Stimulated activated CD8-positive, alpha-beta memory T cell treated with anti-CD3 and anti-CD28 coated beads, Interleukin-12 subunit alpha, Interleukin-12 subunit beta, amount 100 ng/mL, for 24 hours (primary cell): ENCODE measurements around the gene IL2RA.
"Not testable (repeated sequence)": the region's sequence is repeated elsewhere in the genome, so short reads cannot be mapped to it uniquely, and the experiment has no call there.

ENCODE experiments used
- DNase-seq: peaks from one replicate; pipeline ENCODE4 v3.0.0-alpha.2; 2020; ENCODE audit errors: extremely low read depth

IL2RA gene

DNA sequence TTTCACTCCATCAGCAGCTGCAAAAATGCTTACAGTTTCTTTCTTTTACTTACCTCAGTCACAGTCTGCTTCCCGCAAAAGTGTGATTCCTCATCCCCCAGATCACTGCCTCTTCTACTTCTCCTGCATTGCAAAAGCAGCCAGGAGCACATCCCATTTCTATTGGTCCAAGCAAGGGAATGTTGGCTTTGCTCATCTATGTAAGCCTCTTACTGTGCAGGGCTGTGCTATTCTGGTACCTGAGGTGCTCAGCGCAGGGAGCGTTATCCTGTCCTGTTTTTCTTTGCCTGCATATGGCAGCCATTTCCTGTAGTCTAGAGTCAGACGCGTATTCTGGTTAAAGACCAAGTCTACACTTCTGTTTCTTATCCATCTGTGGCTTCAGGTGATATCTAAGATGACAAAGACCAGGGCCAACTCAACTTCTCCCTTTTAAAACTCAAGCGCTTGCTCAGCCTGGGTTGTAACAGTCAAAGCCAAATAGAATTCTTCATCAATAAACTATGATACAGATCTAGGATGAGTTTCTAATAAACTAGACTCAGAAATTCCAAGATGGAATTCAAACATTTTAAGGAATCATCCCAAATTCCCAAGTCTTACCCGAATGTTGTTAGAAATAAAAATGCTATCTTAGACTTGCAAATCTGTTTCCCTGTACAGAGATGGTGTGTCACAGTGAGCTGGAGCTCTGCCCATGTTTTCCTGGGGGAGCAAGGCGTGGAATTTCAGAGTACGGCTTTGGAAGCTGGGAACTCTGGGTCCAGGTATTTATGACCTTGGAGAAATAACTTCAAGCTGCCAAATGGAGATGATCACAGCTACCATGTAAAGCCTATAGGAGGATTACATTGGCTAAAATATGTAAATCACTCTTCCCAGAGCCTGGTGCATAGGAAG lies 20.6 kb upstream of the IL2RA start:
- no peak for DNase-seq

DNA sequence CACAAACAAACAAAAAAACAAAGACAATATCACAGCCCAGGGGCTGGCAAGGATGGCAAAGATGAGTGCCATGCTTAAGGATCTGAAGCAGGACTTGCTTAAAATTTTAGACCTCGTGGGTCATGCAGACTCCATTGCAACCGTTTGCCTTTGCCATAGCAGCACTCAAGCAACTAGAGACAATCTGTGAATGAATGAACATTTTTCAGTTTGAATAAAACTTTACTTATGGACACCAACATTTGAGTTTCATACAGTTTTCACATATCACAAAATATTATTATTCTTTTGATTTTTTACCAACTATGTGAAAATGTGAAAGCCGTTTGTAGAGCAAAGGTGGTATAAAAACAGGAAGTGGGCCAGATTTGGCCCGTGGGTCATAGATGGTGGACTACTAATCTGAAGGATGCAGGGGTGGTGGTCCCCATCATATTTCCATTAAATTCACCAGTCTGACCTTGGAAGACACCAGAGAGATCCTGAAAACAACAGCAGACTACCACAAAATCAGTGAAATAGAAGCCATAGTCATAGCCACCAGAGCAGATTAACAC lies 18.3 kb upstream of the IL2RA start:
- DNase-seq, result no peak

DNA sequence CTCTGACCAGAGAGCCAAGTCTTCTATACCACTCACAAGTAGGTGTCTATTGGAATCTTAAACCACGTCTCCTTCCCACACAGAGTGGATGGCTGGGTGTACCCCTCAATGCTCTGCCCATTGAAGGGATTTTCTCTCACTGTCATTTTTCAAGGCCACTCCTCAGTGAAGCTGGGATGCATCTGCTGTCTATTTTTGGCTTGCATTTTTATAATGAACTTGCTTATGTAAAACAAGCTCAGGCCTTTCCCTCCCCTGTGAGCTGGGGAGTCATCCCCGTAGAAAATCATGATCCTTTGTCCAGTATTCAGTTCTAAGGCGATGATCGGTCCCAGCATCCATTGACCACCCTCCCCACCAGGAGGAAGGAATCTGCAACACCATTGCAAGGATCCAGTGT lies 16.9 kb upstream of the IL2RA start:
- no peak for DNase-seq

DNA sequence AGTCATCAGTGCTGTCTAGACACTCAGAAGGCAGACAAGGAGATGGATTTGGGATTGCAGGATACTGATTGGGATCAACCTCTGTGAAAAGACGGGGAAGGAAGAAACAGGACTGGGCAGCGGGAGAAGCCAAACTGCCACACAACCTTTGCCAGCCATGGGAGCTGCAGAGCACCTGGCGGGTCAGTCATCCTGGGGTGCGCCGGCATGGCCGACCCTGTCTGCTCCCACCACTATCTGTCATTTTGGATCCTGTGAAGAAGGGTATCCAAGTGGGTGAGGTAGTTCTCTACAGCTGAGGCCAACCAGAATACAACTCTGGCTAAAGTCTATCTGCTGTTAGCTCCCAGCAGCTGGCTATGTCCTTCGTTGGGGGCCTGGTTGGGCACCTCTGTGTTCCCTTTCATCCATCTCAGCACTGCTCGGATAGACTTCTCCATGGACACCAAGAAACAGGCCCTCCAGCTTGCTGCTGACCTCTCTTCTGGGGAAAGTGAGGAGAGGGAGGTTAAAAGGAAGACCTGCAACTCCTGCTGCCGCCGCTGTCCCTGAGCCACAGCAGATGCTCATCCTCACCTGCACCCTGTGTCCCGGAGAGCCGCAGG lies 15.0 kb upstream of the IL2RA start:
- no peak for DNase-seq

DNA sequence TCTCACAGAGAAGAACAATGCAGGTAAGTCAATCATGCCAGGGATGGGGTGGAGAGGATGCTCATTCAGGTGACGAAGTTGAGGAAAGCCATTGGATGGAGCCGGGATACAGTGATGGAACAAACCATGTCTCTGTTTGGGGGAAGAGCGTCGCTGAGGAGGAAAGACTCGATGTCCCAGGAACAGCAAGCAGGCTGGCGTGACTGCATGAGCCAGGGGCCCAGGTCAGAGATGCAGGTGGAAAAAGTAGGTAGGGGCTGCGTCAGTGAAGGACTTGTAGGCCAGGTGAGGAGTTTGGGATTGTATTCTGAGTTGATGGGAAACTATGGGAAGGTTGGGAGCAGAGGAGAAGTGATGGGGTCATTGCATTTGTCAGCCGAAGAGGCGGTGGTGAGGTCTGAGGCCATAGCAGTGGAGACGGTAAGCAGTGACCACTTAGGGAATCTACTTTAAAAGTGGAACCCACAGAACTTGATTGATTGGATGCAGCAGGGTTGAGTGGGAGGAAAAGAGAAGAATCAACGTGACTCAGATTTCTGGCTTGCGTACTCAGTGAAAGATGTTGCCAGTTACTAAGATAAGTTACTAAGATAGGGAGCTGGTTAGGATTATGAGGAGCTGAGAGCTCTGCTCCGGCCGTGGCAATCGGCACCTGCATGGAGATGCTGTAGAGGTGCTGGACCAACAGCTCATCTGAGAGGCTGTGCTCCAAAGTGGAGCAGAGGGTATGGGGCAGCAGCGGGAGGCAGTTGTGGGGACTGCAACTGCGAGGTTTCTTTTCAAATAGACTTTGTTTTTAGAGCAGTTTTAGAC lies 12.5 kb upstream of the IL2RA start:
- no peak for DNase-seq

DNA sequence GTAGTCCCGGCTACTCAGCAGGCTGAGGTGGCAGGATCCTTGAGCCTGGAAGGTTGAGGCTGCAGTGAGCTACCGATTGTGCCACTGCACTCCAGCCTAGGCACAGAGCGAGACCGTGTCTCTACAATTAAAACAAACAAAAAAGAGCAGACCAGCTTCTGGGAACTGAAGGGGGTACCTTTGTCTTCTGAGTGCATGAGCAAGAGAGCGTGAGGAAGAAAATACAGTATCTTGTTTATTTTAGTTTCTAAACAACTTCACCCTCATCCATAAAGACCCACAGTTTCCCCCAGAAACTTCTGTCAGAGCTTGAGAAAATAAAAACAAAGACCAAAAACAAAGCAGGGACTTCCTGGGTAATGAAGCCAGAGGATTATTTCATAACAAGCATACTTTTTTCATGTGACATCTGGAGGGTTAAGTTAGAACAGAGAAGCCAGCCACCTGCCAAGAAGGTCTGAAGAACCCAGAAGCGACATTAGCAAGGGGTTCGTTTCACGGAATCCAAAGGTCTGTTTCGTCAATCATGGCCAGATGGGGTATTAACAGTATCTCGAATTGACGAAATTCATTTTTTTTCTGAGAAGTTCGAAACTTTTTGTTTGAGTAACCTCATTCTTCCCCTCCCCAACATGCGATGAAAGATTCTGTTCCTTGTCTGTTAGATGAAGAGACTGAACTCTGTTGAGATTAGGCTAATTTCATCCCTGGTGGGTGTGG lies 10.2 kb upstream of the IL2RA start:
- DNase-seq, result no peak

DNA sequence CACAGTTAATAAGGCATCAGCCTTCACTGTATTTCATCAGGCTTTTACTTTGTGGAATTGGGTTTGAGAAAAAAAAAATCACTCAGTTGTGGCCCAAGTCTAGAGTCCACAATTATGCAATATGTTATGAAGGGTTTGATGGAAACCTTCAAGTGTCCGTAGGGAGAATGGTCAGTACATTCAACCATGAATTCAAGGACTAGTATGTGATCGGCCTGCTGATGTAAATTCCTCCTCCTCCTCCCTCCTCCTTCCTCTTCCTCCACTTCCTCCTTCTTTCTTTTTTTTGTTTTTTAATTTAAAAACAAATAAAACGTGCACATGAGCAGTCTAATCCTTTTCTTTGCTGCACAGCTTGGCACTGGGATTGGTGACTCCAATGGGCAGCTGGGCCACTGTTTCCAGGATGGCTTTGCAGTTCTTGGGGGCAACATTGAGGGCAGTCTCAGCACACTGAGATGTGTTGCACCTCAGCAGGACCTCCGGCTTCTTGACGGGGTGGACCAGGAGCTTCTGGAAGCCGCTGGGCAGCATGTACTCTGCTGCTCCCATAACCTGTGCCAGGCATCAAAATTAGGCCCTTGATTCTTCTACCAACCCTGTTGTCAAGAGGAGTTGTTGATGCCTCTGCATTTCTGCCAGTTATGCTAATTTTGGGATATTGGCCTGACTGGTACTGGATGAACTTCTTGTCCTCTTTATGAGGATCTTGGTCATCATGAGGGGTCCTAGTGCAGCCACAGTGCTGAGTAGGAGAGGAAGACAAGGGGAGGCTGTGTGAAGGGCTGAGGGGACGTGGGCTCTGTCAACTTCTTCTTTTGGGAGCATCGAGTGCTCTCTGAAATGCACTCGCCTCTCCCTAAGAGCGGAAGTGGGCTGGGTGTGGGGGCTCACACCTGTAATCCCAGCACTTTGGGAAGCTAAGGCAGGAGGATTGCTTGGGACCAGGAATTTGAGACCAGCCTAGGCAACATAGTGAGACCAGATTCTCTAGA lies 9.3 kb upstream of the IL2RA start:
- no peak for DNase-seq

DNA sequence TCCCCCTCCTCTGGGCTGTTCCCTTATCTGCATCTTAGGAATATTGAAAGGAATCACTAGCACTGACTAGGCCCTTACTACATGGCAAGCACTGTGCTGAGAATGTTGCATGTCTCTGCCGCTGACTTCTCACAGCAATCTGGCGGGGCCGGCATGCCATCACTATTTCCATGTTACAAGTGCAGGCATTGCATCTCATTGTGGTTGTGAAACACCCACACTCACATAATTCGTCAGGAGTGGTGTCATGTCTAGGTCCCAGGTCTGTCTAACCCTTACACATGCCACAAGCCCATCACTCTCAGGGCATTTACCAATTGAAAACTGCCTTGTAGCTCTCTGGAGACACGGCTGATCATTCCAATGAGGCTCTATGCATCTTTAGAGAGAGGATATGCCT lies 8.5 kb upstream of the IL2RA start:
- no peak for DNase-seq

DNA sequence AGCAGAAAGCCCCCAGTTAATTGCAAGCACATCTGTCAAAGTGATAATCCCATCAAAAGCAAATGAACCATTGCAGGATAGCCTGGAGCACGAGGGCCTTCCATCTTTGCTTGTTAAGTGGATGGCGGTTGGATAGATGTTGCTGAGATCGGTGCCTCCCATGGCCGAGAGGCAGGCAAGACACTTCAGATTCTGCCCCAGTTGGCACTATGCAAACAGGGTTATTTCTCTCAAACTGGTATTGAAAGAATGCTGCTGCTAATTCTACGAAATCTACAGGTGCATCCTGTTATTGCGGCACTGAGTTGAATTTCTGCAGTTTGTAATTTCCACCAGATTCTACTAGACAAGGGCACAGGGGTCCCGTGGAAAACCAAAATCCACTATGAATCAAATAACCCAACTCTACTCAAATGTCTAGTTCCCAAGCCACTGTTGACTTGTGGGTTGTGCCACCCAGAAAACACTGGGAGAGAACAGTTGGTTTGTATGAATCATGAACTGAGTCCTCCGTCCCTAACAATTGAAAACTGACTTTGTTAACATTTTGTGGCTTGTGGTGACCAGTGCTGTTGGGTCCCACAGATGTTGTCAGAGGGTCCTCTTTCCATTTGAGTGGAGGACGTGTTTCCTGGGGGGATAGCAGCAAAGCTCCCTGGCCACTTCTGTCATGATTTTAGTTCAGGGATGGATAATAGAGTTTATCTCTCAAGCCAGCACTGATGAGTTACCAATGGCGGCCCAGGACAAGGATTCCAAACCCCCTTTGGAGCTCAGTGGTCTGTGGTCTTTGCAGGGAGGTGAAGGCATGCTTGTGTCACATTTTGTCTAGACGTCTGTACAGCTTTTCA lies 7.1 kb upstream of the IL2RA start:
- DNase-seq, result no peak

DNA sequence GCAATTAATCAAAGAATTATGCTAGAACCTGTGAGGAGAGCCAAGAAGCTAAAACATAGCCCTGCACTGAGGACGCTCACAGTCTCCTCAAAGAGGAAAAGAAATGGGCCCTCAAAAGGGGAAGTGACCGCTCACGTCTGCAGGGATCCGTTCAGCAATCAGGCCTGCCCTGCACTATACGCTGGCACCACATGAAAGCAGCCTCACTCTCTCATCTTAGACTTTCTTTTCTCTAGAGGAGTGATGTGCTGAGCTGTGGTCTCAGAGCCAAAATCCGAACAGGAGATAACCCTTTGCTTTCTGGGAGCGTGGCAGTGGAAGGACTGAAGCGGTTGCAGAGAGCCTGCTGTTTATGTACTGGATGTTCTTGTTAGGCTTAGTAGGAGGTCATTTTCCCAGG lies 6.3 kb upstream of the IL2RA start:
- no peak for DNase-seq

DNA sequence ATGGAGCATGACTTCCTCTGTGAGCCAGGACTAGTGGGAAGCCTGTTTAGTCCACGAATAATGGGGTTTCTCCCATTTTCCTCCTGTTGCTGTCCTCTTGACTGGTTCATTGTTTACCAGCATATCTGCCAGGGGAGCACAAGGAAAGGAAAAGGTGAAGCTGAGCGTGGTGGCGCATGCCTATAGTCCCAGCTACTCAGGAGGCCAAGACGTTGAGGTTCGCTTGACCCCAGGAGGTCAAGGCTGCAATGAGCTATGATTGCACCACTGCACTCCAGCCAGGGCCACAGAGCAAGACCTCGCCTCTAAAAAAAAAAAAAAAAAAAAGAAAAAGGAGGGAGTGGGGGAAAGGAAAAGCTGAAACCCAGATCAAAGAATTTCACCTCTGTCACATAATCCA lies 5.8 kb upstream of the IL2RA start:
- DNase-seq, result no peak

DNA sequence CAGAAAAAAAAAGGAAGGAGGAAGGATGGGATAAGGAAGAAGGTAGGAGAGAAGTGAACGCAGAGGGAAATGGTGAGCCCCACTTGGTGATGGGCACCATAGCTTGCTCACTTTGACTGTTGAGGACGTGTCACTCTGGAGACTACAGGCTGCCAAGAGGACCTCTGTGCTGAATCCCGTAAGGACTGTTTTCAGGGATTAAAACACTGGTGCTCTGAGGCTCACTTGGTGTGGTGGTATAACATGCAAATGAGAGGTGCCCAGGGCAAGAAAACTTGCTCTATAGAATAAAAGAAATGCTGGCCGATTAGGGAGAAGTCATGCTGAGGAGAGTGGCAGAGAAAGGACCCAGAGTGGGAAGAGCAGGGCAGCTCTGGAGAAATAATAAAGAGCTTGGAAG lies 5.3 kb upstream of the IL2RA start:
- no peak for DNase-seq

DNA sequence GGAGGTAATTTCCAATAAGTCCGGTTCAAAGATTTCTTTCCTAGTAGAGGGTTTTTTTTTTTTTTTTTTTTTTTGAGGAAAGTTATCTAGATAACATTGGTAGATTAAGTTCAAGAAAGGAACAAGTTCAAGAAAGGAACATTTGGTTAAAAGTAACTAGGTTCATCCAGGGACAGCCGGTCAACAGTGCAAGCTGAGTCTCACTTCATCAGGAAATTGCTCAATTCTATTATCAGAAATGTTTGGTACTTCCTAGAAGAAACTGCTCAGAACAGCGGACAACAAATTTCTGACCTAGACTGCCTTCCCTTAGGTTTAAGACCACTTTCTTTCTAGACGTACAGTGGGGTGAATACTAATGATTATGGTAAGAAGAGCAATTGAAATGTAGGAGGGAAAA lies 3.7 kb upstream of the IL2RA start:
- no peak for DNase-seq

DNA sequence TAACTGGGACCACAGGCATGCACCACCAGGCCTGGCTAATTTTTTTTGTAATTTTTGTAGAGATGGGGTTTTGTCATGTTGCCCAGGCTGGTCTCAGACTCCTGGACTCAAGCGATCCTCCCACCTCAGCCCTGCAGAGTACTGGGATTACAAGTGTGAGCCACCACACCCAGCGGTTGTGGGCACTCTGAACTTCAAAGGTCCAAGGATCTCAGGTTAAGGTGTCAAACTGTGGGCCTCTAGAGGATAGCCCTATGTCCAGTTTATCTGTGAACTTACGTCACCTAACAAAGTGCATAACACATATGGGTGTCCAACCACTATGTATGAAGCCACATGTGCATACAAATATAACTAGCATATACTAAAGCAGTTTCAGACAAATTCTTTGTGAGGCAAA lies 3.2 kb upstream of the IL2RA start:
- DNase-seq, result no peak

DNA sequence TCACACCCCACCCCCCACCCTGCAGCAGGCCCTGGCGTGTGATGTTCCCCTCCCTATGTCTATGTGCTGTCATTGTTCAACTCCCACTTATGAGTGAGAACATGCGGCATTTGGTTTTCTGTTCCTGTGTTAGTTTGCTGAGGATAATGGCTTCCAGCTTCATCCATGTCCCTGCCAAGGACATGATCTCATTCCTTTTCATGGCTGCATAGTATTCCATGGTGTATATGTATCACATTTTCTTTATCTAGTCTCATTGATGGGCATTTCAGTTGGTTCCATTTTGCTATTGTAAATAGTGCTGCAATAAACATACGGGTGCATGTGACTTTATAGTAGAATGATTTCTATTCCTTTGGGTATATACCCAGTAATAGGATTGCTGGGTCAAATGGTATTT lies 2.6 kb upstream of the IL2RA start:
- not testable (repeated sequence) for DNase-seq

DNA sequence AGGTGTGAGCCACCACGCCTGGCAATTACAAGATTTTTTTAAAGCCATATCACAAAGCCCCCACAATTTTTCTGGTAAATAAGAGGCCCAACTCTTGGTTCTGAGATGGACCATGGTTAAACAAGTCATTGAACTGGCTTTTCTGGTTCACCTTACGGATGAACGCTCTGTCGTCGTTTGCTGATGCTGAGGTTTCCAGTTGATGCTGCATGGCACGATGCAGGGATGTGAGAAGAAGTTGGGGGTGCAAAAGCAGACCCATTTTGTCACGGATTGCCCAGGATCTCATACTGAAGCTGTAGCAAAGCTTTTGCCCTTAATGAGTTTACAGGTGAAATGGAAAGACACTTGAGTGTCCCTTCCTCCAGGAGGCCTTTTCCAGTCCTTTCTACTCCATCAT lies 2.0 kb upstream of the IL2RA start:
- no peak for DNase-seq

DNA sequence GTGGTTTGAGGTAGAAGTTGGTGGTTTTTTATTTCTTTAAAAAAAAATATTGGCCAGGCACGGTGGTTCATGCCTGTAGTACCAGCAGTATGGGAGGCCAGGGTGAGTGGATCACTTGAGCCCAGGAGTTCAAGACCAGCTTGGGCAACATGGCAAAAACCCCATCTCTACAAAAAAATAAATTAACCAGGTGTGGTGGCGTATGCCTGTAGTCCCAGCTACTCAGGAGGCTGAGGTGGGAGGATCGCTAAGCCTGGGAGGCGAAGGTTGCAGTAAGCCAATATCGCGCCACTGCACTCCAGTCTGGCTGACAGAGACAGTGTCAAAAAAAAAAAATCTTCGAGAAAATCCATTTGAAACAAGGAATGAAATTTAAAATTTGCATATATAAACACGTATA lies 1.1 kb downstream of the IL2RA start:
- no peak for DNase-seq

DNA sequence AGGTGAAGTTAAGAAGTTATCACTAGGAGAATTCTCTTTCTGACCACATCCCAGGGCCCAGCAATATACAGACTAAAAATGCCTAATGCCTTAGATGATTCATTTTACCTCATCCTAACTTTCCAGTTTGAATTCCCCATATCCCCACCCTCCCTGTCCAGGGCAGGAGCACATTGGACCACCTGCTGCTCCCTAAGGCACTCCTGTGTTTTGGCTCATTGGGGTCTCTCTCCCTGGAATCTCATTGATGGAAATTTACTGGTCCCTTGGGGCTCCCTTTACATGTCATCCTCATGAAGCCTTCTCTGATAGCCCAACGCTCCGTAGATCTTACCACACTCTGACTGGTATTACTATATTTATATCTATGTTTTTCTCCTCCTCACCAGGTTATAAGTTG lies 2.7 kb downstream of the IL2RA start:
- DNase-seq, result no peak

DNA sequence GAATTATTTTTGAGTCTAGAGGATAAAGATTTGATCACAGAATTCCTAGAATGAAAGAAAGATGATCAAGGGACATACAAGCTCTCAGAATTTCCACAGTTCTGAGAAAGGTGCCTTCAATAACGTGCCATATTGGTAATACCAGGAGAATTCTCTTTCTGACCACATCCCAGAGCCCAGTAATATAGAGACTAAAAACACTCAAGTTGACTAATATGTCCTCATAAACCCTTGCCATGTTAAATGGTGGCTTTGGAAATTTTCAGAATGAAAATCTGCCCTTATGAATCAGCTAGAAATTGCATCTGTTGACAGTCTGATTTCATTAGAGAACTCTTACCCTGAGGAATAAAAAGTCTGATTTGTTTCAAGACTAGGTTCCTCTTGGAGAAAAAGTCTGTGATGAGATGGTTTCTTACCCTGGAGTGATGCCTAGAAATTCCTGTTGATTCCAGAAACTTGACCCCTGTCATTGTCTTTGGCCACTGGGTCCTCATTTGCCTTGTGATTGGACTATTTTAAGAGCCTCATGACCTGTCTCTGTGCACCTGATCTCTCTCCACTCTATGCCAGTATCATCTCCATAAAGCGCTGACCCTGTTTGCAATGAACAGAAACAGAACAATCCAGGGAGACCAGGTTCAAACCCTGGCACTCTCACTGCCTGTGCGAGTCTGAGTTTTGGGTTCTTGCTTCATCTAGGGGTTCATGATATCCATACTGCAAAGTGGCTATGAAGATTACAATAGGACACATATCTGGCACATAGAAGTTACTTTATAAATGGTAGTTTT lies 3.3 kb downstream of the IL2RA start:
- no peak for DNase-seq
